ENCODE data around the gene FNDC3B. TPM values are rescaled to one million over a fixed set of nuclear protein-coding genes. Genes with fewer than 3 reads are reported as not detected.
"Not testable (repeated sequence)": the region's sequence is repeated elsewhere in the genome, so short reads cannot be mapped to it uniquely, and the experiment has no call there.

The FNDC3B gene
- total and polyA plus RNA-seq, 7 donors, result 16.2 to 93.9 (median 50.3) TPM

DNA sequence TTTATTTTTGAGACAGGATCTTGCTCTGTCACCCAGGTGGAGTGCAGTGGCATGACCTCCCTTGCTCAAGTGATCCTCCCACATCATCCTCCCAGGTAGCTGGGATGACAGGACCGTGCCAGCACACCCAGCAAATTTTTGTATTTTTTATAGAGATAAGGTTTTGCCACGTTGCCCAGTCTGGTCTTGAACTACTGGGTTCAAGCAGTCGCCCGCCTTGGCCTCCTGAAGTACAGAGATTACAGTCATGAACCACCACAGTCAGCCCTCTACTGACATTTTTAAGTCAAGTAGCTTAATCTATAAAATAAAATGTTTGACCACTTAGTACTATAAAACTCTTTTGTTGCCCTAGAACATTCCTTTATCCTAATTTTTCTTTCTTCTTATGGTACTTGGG, 198.8 kb downstream of the FNDC3B start:
- 94 to 96% methylated on average over 4 of the region's 4 CpGs for WGBS, 2 donors
- H3K27me3 ChIP-seq, result no peaks in the 10 kb centered on the region
- no peak overlapping the region for H3K27ac ChIP-seq
- no peaks in the 10 kb centered on the region for H3K9me3 ChIP-seq
- no peak overlapping the region for H3K4me3 ChIP-seq
- TF ChIP-seq POLR2A (IDR thresholded peaks at IDR 0.05) (no peak), EP300 (IDR thresholded peaks at IDR 0.05) (no peak), POLR2AphosphoS5 (IDR thresholded peaks at IDR 0.05) (no peak)
- TF ChIP-seq, protein P1, sequence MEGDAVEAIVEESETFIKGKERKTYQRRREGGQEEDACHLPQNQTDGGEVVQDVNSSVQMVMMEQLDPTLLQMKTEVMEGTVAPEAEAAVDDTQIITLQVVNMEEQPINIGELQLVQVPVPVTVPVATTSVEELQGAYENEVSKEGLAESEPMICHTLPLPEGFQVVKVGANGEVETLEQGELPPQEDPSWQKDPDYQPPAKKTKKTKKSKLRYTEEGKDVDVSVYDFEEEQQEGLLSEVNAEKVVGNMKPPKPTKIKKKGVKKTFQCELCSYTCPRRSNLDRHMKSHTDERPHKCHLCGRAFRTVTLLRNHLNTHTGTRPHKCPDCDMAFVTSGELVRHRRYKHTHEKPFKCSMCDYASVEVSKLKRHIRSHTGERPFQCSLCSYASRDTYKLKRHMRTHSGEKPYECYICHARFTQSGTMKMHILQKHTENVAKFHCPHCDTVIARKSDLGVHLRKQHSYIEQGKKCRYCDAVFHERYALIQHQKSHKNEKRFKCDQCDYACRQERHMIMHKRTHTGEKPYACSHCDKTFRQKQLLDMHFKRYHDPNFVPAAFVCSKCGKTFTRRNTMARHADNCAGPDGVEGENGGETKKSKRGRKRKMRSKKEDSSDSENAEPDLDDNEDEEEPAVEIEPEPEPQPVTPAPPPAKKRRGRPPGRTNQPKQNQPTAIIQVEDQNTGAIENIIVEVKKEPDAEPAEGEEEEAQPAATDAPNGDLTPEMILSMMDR (IDR thresholded peaks at IDR 0.05), result no peak
- peaks cover 0 to 12% (median 0%) of the 10 kb centered on the region in 4 donors for H3K4me1 ChIP-seq
- DNase-seq, result no peak
- intact Hi-C loops (cut with DNase I), result no loop called here
- H3K36me3 ChIP-seq, result no peaks in the 10 kb centered on the region

- peaks cover 0 to 13% (median 0%) of the 10 kb centered on the region in 4 donors for H3K4me1 ChIP-seq
- no peak overlapping the region for H3K27ac ChIP-seq
- TF ChIP-seq, protein P1 (IDR thresholded peaks at IDR 0.05), result no peak
- TF ChIP-seq POLR2AphosphoS5 (IDR thresholded peaks at IDR 0.05) (no peak), EP300 (IDR thresholded peaks at IDR 0.05) (no peak), POLR2A (IDR thresholded peaks at IDR 0.05) (no peak)
These were observed 199.9 kb downstream of the FNDC3B start for GRCh38 chr3:172239218-172239790.

DNA sequence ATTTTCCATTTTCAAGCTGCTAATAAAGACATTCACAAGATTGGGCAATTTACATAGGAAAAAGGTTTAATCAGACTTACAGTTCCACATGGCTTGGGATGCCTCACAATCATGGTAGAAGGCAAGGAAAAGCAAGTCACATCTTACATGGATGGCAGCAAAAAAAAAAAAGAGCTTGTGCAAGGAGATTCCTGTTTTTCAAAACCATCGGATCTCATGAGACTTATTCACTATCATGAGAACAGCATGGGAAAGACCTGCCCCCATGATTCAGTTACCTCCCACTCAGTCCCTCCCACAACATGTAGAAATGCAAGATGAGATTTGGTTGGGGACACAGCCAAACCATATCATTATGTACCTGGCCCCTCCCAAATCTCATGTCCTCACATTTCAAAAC, 202.0 kb downstream of the FNDC3B start:
- no peaks in the 10 kb centered on the region for H3K36me3 ChIP-seq
- intact Hi-C loops (cut with DNase I), result no loop called here
- peaks cover 0 to 26% (median 6%) of the 10 kb centered on the region in 4 donors for H3K4me1 ChIP-seq
- H3K9me3 ChIP-seq, result no peaks in the 10 kb centered on the region
- whole genome bisulfite sequencing, 2 donors, result 84 to 96% methylated on average over 1 of the region's 1 CpG
- TF ChIP-seq POLR2A (IDR thresholded peaks at IDR 0.05) (no peak), EP300 (IDR thresholded peaks at IDR 0.05) (no peak), POLR2AphosphoS5 (IDR thresholded peaks at IDR 0.05) (no peak)
- TF ChIP-seq, protein P1 (IDR thresholded peaks at IDR 0.05), result no peak
- no peak overlapping the region for H3K27ac ChIP-seq
- no peak for DNase-seq
- H3K27me3 ChIP-seq, result no peaks in the 10 kb centered on the region
- no peak overlapping the region for H3K4me3 ChIP-seq

More at GRCh38 chr3:172239218-172239790, 199.9 kb downstream of the FNDC3B start:
- DNase-seq, result no peak
- intact Hi-C loops (cut with DNase I), result no loop called here
- WGBS, 2 donors, result 78 to 90% methylated on average over 3 of the region's 3 CpGs
- H3K9me3 ChIP-seq, result no peaks in the 10 kb centered on the region
- no peaks in the 10 kb centered on the region for H3K27me3 ChIP-seq
- H3K4me3 ChIP-seq, result no peak overlapping the region
- no peaks in the 10 kb centered on the region for H3K36me3 ChIP-seq

GRCh38 chr3:172242471-172242870, 203.1 kb downstream of the FNDC3B start:
- H3K36me3 ChIP-seq, result not testable (repeated sequence)

GRCh38 chr3:172243376-172243775, 204.0 kb downstream of the FNDC3B start:
- intact Hi-C loops (cut with DNase I), result not testable (repeated sequence)
- WGBS, 2 donors, result 75 to 79% methylated on average over 3 of the region's 3 CpGs

More at GRCh38 chr3:172242471-172242870, 203.1 kb downstream of the FNDC3B start:
- 97 to 98% methylated on average over 3 of the region's 3 CpGs for WGBS, 2 donors
- H3K27ac ChIP-seq; DNase-seq; H3K9me3 ChIP-seq; H3K4me3 ChIP-seq; H3K27me3 ChIP-seq; intact Hi-C loops (cut with DNase I): not testable (repeated sequence)
- H3K4me1 ChIP-seq, result peaks cover 0 to 26% (median 6%) of the 10 kb centered on the region in 4 donors

DNA sequence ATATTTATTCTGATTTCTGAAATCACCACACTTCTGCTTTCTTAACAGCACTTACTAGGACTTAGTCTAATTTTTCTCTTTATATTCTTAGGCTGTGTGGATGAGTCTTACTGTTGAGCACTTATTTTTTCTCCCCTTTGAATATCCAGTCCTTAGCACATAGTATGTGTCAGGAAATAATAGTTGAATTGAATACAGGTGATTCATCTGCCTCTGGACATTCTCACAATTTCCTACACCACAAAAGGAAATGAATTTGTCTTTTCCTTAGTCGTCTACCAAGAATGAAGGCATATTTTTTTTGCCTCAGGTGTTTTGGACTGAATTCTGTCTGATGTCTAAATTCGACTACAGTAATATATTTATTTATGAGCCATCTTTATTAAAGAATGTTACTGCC, 204.6 kb downstream of the FNDC3B start:
- Histone ChIP-seq H3K4me3 (no peak overlapping the region), H3K4me1 (peaks cover 0 to 26% (median 6%) of the 10 kb centered on the region in 4 donors), H3K36me3 (peaks cover 0 to 8% (median 2%) of the 10 kb centered on the region in 4 donors), H3K27me3 (no peaks in the 10 kb centered on the region), H3K9me3 (no peaks in the 10 kb centered on the region), H3K27ac (no peak overlapping the region)
- TF ChIP-seq, protein P1 (IDR thresholded peaks at IDR 0.05), result no peak
- TF ChIP-seq POLR2A (IDR thresholded peaks at IDR 0.05) (no peak), EP300 (IDR thresholded peaks at IDR 0.05) (no peak), POLR2AphosphoS5 (IDR thresholded peaks at IDR 0.05) (peak in 1 of 4 donors; percentile 27)
- WGBS, 2 donors, result 81 to 86% methylated on average over 2 of the region's 2 CpGs
- intact Hi-C loops (cut with DNase I), result no loop called here
- no peak for DNase-seq

More at GRCh38 chr3:172243376-172243775, 204.0 kb downstream of the FNDC3B start:
- H3K27ac ChIP-seq, DNase-seq, H3K27me3 ChIP-seq, H3K9me3 ChIP-seq, H3K36me3 ChIP-seq, H3K4me3 ChIP-seq: not testable (repeated sequence)
- peaks cover 0 to 26% (median 6%) of the 10 kb centered on the region in 4 donors for H3K4me1 ChIP-seq
